ENCODE data around the gene CLEC4M.

DNA sequence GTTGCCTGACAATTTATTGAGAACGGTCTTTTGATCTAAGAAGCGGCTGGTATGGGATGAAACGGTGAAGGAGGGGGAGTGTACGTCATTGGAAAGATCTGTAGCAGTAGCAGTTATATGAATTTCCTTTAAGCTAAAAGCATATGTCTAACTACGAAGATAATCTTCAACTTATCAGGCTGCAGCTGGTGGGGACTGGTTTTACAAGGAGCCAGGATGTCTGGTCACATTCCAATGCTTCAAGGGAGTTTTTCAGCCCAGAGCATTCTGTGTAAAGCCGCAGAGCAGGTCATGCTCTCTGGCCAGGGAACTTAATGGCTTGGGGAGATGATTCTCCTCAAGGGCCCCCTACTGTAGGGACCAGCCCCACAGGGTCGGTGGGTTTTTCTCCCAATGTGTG, 29.2 kb downstream of the CLEC4M start:
- TF ChIP-seq CTCF (conservative IDR thresholded peaks at IDR 0.05) (no peak), ZFX (IDR thresholded peaks at IDR 0.05) (no peak)

All from C4-2B (cell line).